Loucy (cell line): ENCODE results near the gene B4GALNT4.

ENCODE experiments used
- H2AFZ ChIP-seq: fragments of 200-600 bp; sonication (generic); 2 replicates; pipeline ENCODE4 v1.6.0; 2016; ENCODE audit warnings: antibody characterized with exemption, mild to moderate bottlenecking, low read length, moderate library complexity
- H3F3A ChIP-seq: fragments of 200-600 bp; 2 replicates; pipeline ENCODE4 v1.6.0; 2016; ENCODE audit warnings: antibody characterized with exemption, low read depth, mild to moderate bottlenecking
- H3K27me3 ChIP-seq: fragments of 200-600 bp; sonication (generic); 2 replicates; pipeline ENCODE4 v1.6.1; 2014; ENCODE audit warnings: low read length, mild to moderate bottlenecking; ENCODE audit not compliant: insufficient read depth, poor library complexity, severe bottlenecking
- H3K36me3 ChIP-seq: fragments of 200-600 bp; sonication (generic); 2 replicates; pipeline ENCODE4 v1.6.1; 2016; ENCODE audit warnings: low read length; ENCODE audit not compliant: insufficient read depth
- H3K4me1 ChIP-seq: fragments of 200-600 bp; sonication (generic); 2 replicates; pipeline ENCODE4 v1.5.1; 2014; ENCODE audit warnings: low read length, mild to moderate bottlenecking; ENCODE audit not compliant: insufficient read depth, poor library complexity, severe bottlenecking
- H3K4me2 ChIP-seq: fragments of 200-600 bp; sonication (generic); 2 replicates; pipeline ENCODE4 v1.6.0; 2014; ENCODE audit warnings: antibody characterized with exemption, low read length, low read depth, mild to moderate bottlenecking; ENCODE audit not compliant: poor library complexity, severe bottlenecking
- H3K4me3 ChIP-seq: fragments of 200-600 bp; sonication (generic); 2 replicates; pipeline ENCODE4 v1.5.1; 2014; ENCODE audit warnings: low read length, mild to moderate bottlenecking, mixed read lengths; ENCODE audit not compliant: poor library complexity, severe bottlenecking
- H3K79me2 ChIP-seq: fragments of 200-600 bp; sonication (generic); 2 replicates; pipeline ENCODE4 v1.6.1; 2014; ENCODE audit warnings: low read length; ENCODE audit not compliant: insufficient read depth
- H3K9ac ChIP-seq: fragments of 200-600 bp; sonication (generic); 2 replicates; pipeline ENCODE4 v1.6.0; 2014; ENCODE audit warnings: mild to moderate bottlenecking, low read depth, low read length, moderate library complexity; ENCODE audit not compliant: poor library complexity, severe bottlenecking
- H3K9me2 ChIP-seq: fragments of 200-600 bp; sonication (generic); replicated peaks from 2 replicates; pipeline ENCODE4 v1.6.1; 2016; ENCODE audit warnings: low read depth, low read length, mixed read lengths
- H3K9me3 ChIP-seq: fragments of 200-600 bp; sonication (generic); 2 replicates; pipeline ENCODE4 v1.6.1; 2014; ENCODE audit warnings: mild to moderate bottlenecking, antibody characterized with exemption, low read length, low read depth; ENCODE audit not compliant: insufficient read depth
- H4K20me1 ChIP-seq: fragments of 200-600 bp; sonication (generic); 2 replicates; pipeline ENCODE4 v1.6.0; 2014; ENCODE audit warnings: antibody characterized with exemption, low read length, mild to moderate bottlenecking; ENCODE audit not compliant: insufficient read depth, poor library complexity, severe bottlenecking
- EZH2phosphoT487 ChIP-seq: fragments of 200-600 bp; IDR thresholded peaks from 2 replicates; pipeline ENCODE4 v1.6.1; 2018; ENCODE audit warnings: antibody characterized with exemption, mild to moderate bottlenecking, moderate library complexity, borderline replicate concordance
- TF ChIP-seq, protein P1 (sequence below): fragments of 200-600 bp; sonication (generic); conservative IDR thresholded peaks from 2 replicates; pipeline ENCODE4 v1.5.1; 2014; ENCODE audit warnings: mild to moderate bottlenecking, antibody characterized with exemption, low read length

B4GALNT4 gene

DNA sequence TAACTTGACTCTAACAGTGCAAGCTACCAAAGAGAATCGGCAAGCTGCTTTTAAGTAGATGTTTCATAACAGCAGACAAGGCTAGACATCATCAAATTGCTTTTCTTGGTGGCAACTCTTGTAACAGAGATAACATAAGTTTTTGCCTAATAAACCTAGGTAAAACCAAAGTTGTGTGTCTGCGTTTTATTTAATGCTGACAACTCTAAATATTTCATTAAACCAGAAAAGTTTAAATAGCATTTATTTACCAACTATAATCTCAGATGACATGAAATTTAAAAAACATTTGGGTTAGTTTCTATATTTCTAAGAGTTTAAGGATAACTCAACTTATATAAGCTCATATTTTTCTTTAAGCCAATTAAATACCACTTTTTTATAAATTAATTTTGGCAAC, 29.3 kb upstream of the B4GALNT4 start:
- Histone ChIP-seq H3K4me1 (peaks cover 54% of the 10 kb centered on the region), H3K9ac (no peak overlapping the region), H2AFZ (no peak overlapping the region), H3F3A (peaks cover 15% of the 10 kb centered on the region; the same call in 1 of the 2 replicates), H3K79me2 (peaks cover 13% of the 10 kb centered on the region; the same call in 1 of the 2 replicates), H3K4me3 (no peak overlapping the region), H3K27me3 (no peaks in the 10 kb centered on the region), H4K20me1 (no peaks in the 10 kb centered on the region), H3K9me3 (no peaks in the 10 kb centered on the region), H3K9me2 (no peaks in the 10 kb centered on the region), H3K36me3 (no peaks in the 10 kb centered on the region), H3K4me2 (no peak overlapping the region)
- TF ChIP-seq EZH2phosphoT487, result no peak
- TF ChIP-seq, protein P1, sequence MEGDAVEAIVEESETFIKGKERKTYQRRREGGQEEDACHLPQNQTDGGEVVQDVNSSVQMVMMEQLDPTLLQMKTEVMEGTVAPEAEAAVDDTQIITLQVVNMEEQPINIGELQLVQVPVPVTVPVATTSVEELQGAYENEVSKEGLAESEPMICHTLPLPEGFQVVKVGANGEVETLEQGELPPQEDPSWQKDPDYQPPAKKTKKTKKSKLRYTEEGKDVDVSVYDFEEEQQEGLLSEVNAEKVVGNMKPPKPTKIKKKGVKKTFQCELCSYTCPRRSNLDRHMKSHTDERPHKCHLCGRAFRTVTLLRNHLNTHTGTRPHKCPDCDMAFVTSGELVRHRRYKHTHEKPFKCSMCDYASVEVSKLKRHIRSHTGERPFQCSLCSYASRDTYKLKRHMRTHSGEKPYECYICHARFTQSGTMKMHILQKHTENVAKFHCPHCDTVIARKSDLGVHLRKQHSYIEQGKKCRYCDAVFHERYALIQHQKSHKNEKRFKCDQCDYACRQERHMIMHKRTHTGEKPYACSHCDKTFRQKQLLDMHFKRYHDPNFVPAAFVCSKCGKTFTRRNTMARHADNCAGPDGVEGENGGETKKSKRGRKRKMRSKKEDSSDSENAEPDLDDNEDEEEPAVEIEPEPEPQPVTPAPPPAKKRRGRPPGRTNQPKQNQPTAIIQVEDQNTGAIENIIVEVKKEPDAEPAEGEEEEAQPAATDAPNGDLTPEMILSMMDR, result no peak

GRCh38 chr11:340539-341512, 28.5 kb upstream of the B4GALNT4 start:
- Histone ChIP-seq H3K79me2 (peaks cover 6% of the 10 kb centered on the region; the same call in 1 of the 2 replicates), H3K9me2 (no peaks in the 10 kb centered on the region), H3K9ac (peak overlapping the region; percentile 29), H3F3A (peaks cover 9% of the 10 kb centered on the region; the same call in 1 of the 2 replicates), H3K4me1 (peaks cover 47% of the 10 kb centered on the region), H4K20me1 (no peaks in the 10 kb centered on the region), H3K4me2 (peak overlapping the region; percentile 49), H3K36me3 (no peaks in the 10 kb centered on the region), H3K9me3 (no peaks in the 10 kb centered on the region), H3K27me3 (no peaks in the 10 kb centered on the region), H2AFZ (0 out of 2 replicates have a peak overlapping the region, but pooled peaks have one; percentile 34), H3K4me3 (no peak overlapping the region)
- TF ChIP-seq, protein P1, result no peak
- TF ChIP-seq EZH2phosphoT487, result no peak

DNA sequence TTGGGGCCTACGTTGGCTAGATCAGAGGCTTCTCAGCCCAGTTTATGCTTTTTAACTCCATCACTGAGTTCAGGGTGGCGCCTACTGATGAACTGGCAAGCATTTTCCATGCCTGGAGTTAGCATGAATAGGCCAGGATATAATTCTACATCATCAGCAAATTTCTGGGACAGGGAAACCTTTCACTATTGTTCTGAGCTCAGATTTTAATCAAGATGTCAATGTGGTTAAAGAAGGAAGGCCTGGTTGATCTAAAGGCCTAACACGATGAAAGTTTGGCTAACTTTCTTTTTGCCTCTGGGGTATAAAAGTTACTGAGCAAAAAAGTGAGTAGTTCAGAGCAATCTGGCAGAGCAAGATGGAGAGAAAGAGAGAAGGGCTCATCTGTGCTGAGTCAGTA, 27.0 kb upstream of the B4GALNT4 start:
- H3K27me3 ChIP-seq, result no peaks in the 10 kb centered on the region
- H3K4me3 ChIP-seq, result no peak overlapping the region
- H3K4me1 ChIP-seq, result peaks cover 35% of the 10 kb centered on the region
- no peak for TF ChIP-seq EZH2phosphoT487
- TF ChIP-seq, protein P1, result no peak
- H3K9me2 ChIP-seq, result no peaks in the 10 kb centered on the region
- H3K4me2 ChIP-seq, result peak overlapping the region; percentile 49
- H3K9ac ChIP-seq, result peak overlapping the region; percentile 34
- H4K20me1 ChIP-seq, result no peaks in the 10 kb centered on the region
- H3F3A ChIP-seq, result peaks cover 5% of the 10 kb centered on the region; the same call in 1 of the 2 replicates
- no peaks in the 10 kb centered on the region for H3K79me2 ChIP-seq
- no peaks in the 10 kb centered on the region for H3K9me3 ChIP-seq
- H2AFZ ChIP-seq, result 0 out of 2 replicates have a peak overlapping the region, but pooled peaks have one; percentile 30
- H3K36me3 ChIP-seq, result no peaks in the 10 kb centered on the region
